NCI-H1105 treated with DMSO at 0.1 percent for 48 hours (cell line): ENCODE measurements around the gene TBC1D3.
"Not testable (repeated sequence)": the region's sequence is repeated elsewhere in the genome, so short reads cannot be mapped to it uniquely, and the experiment has no call there.

Source experiments
- DNase-seq: peaks from one replicate; lab custom pipeline; 2025; lab: John Stamatoyannopoulos, UW

TBC1D3 gene

GRCh38 chr17:38192455-38192854 lies at the start of gene TBC1D3:
Gene TBC1D3, minus strand, starts transcription at chr17:38192555. Its CDS starts 1,526 bp downstream, at chr17:38191029.
- DNase-seq, result not testable (repeated sequence)

DNA sequence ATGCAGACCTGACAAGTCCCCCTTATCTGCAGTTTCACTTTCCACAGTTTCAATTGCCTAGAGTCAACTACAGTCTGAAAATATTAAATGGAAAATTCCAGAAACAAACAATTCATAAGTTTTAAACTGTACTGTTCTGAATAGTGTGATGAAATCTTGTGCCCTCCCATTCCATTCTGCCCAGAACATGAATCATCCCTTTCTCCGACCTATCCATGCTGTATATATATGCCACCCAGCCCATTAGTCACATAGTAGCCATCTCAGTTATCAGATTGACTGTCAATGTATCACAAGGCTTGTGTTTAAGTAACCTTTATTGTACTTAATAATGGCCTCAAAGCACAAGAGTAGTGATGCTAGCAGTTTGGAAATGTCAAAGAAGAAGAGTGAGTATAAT lies 40.4 kb upstream of the TBC1D3 start:
- not testable (repeated sequence) for DNase-seq

- not testable (repeated sequence) for DNase-seq
Observed at GRCh38 chr17:38225844-38226495, 33.6 kb upstream of the TBC1D3 start.

GRCh38 chr17:38220867-38221266 lies 28.5 kb upstream of the TBC1D3 start:
- not testable (repeated sequence) for DNase-seq

DNA sequence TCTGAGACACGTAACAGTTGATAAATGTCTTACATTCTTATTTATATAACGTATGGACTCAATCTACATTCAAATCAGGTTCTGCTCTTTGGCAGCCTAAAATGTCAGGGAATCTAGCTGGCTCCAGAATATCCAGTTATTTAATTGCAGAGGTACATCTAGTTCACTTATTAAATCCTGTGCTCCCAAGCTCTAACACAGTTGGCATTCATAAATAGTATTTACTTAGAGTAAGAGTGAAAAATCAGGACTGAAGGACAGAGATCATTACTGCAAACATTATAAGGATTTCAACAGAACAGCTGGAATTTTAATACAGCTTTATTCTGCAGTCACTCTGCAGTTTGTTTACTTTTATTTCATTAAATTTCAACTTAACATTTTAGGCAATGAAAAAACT lies 7.9 kb upstream of the TBC1D3 start:
- not testable (repeated sequence) for DNase-seq

DNA sequence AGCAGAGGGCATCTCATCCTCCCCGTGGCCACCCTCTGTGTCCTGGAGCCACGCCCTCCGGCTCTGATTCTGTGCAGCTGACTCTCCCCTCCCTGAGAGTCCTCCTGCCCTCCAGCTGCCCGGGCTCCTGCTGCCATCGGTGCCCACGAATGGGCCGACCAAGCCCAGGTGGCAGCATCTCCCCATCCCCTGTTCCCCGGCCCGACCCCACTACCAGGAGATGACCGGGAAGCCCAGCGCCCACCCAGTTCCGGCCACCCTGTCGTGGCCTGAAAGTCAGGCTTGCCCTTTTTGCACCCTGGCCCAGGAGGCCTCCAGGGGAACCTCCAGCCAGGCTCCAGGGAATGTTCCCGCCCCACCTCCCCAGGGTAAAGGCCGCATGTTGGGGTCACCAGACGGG lies 57.5 kb downstream of the TBC1D3 start:
- not testable (repeated sequence) for DNase-seq
